Activated T-helper 2 cell treated with anti-CD3 and anti-CD28 coated beads, Interferon-gamma antibody, Interleukin-2, Interleukin-4, amounts not matched to agents 10 μg/mL and 5 μg/mL and 100 μg/mL, durations not matched to agents 14 hours and 24 hours and 36 hours (primary cell): ENCODE measurements around the gene TMEM204. TPM values are rescaled to one million over a fixed set of nuclear protein-coding genes. Genes with fewer than 3 reads are reported as not detected.
A peak's percentile ranks its signal among the peaks of the same experiment; 100 is the strongest.

Experiments
- DNase-seq: peaks from one replicate; pipeline ENCODE4 v3.0.0; 2021; ENCODE audit warnings: low spot score
- H3K27ac Mint-ChIP-seq: one replicate; pipeline ENCODE4 v1.8.0; 2021; ENCODE audit warnings: mixed read lengths
- H3K27me3 Mint-ChIP-seq: one replicate; pipeline ENCODE4 v1.8.0; 2021; ENCODE audit warnings: low read depth, mixed read lengths
- H3K36me3 Mint-ChIP-seq: one replicate; pipeline ENCODE4 v1.8.0; 2021; ENCODE audit warnings: low read depth, mixed read lengths
- H3K4me1 Mint-ChIP-seq: one replicate; pipeline ENCODE4 v1.8.0; 2021; ENCODE audit warnings: low read depth, mixed read lengths
- H3K4me3 Mint-ChIP-seq: one replicate; pipeline ENCODE4 v1.8.0; 2021; ENCODE audit warnings: low read depth, mild to moderate bottlenecking, moderate library complexity, mixed read lengths
- H3K9me3 Mint-ChIP-seq: one replicate; pipeline ENCODE4 v1.8.0; 2021; ENCODE audit warnings: mixed read lengths
- intact Hi-C: fragments of 100-400 bp; cut with micrococcal nuclease; formaldehyde crosslinking; loops from one replicate; pipeline ENCODE4 v1.15.1; 2023
- total RNA-seq: library from RNA; stranded (reverse); gene quantifications from 2 replicates; pipeline ENCODE4 v1.2.3, GENCODE V29; 2022

The TMEM204 gene
- total RNA-seq, 1 donor from 2014 or later, result 17.2 TPM

- Mint-ChIP-seq H3K36me3 (no peaks in the 10 kb centered on the region), H3K9me3 (no peaks in the 10 kb centered on the region), H3K27me3 (no peaks in the 10 kb centered on the region), H3K27ac (no peak overlapping the region), H3K4me3 (no peak overlapping the region), H3K4me1 (no peaks in the 10 kb centered on the region)
- no peak for DNase-seq
- intact Hi-C loops, result no loop called here
These were observed 34.5 kb downstream of the TMEM204 start for GRCh38 chr16:1567988-1568387.

- Mint-ChIP-seq H3K27me3 (no peaks in the 10 kb centered on the region), H3K27ac (no peak overlapping the region), H3K4me1 (no peaks in the 10 kb centered on the region), H3K36me3 (no peaks in the 10 kb centered on the region), H3K9me3 (no peaks in the 10 kb centered on the region), H3K4me3 (no peak overlapping the region)
- intact Hi-C loops, result no loop called here
- DNase-seq, result no peak
These were observed 37.7 kb downstream of the TMEM204 start for GRCh38 chr16:1571012-1571671.

- peak overlapping the region; percentile 28 for H3K27ac Mint-ChIP-seq
- no peaks in the 10 kb centered on the region for H3K9me3 Mint-ChIP-seq
- H3K4me3 Mint-ChIP-seq, result no peak overlapping the region
- H3K27me3 Mint-ChIP-seq, result no peaks in the 10 kb centered on the region
- no peak for DNase-seq
- no peaks in the 10 kb centered on the region for H3K4me1 Mint-ChIP-seq
- intact Hi-C loops, result no loop called here
- no peaks in the 10 kb centered on the region for H3K36me3 Mint-ChIP-seq
These were observed 39.2 kb downstream of the TMEM204 start for GRCh38 chr16:1572673-1573072.

- DNase-seq, result no peak
- H3K36me3 Mint-ChIP-seq, result no peaks in the 10 kb centered on the region
- no peaks in the 10 kb centered on the region for H3K9me3 Mint-ChIP-seq
- H3K4me3 Mint-ChIP-seq, result no peak overlapping the region
- no peaks in the 10 kb centered on the region for H3K27me3 Mint-ChIP-seq
- H3K27ac Mint-ChIP-seq, result no peak overlapping the region
- H3K4me1 Mint-ChIP-seq, result no peaks in the 10 kb centered on the region
- intact Hi-C loops, result no loop called here
These were observed 39.8 kb downstream of the TMEM204 start for GRCh38 chr16:1573301-1573700.

- DNase-seq, result no peak
- intact Hi-C loops, result no loop called here
These were observed 42.1 kb downstream of the TMEM204 start for GRCh38 chr16:1575578-1575977.

GRCh38 chr16:1579214-1579613 lies 45.7 kb downstream of the TMEM204 start:
- Mint-ChIP-seq H3K9me3 (no peaks in the 10 kb centered on the region), H3K27ac (no peak overlapping the region), H3K4me3 (no peak overlapping the region), H3K4me1 (no peaks in the 10 kb centered on the region), H3K27me3 (no peaks in the 10 kb centered on the region), H3K36me3 (no peaks in the 10 kb centered on the region)
- intact Hi-C loops, result no loop called here
- no peak for DNase-seq

More at GRCh38 chr16:1575578-1575977, 42.1 kb downstream of the TMEM204 start:
- Mint-ChIP-seq H3K9me3 (no peaks in the 10 kb centered on the region), H3K27ac (no peak overlapping the region), H3K27me3 (no peaks in the 10 kb centered on the region), H3K36me3 (no peaks in the 10 kb centered on the region), H3K4me1 (no peaks in the 10 kb centered on the region), H3K4me3 (no peak overlapping the region)

- DNase-seq, result no peak
- Mint-ChIP-seq H3K4me1 (no peaks in the 10 kb centered on the region), H3K36me3 (no peaks in the 10 kb centered on the region), H3K4me3 (no peak overlapping the region), H3K9me3 (no peaks in the 10 kb centered on the region), H3K27ac (no peak overlapping the region), H3K27me3 (no peaks in the 10 kb centered on the region)
- intact Hi-C loops, result no loop called here
These were observed 46.8 kb downstream of the TMEM204 start for GRCh38 chr16:1580256-1580655.

GRCh38 chr16:1580956-1581355 lies 47.5 kb downstream of the TMEM204 start:
- H3K27ac Mint-ChIP-seq, result no peak overlapping the region
- no peaks in the 10 kb centered on the region for H3K9me3 Mint-ChIP-seq
- H3K4me3 Mint-ChIP-seq, result no peak overlapping the region
- H3K4me1 Mint-ChIP-seq, result no peaks in the 10 kb centered on the region
- DNase-seq, result no peak
- no peaks in the 10 kb centered on the region for H3K36me3 Mint-ChIP-seq
- intact Hi-C loops, result no loop called here
- no peaks in the 10 kb centered on the region for H3K27me3 Mint-ChIP-seq

- Mint-ChIP-seq H3K4me3 (no peak overlapping the region), H3K4me1 (no peaks in the 10 kb centered on the region), H3K36me3 (no peaks in the 10 kb centered on the region), H3K9me3 (no peaks in the 10 kb centered on the region), H3K27ac (no peak overlapping the region), H3K27me3 (no peaks in the 10 kb centered on the region)
- intact Hi-C loops, result no loop called here
- DNase-seq, result no peak
These were observed 48.3 kb downstream of the TMEM204 start for GRCh38 chr16:1581804-1582203.

GRCh38 chr16:1583180-1583579 lies 49.7 kb downstream of the TMEM204 start:
- intact Hi-C loops, result no loop called here
- no peaks in the 10 kb centered on the region for H3K36me3 Mint-ChIP-seq
- H3K27ac Mint-ChIP-seq, result no peak overlapping the region
- H3K27me3 Mint-ChIP-seq, result no peaks in the 10 kb centered on the region
- H3K9me3 Mint-ChIP-seq, result no peaks in the 10 kb centered on the region
- no peaks in the 10 kb centered on the region for H3K4me1 Mint-ChIP-seq
- no peak for DNase-seq
- H3K4me3 Mint-ChIP-seq, result no peak overlapping the region

- Mint-ChIP-seq H3K4me3 (no peak overlapping the region), H3K27ac (no peak overlapping the region), H3K4me1 (no peaks in the 10 kb centered on the region), H3K9me3 (no peaks in the 10 kb centered on the region), H3K36me3 (no peaks in the 10 kb centered on the region), H3K27me3 (no peaks in the 10 kb centered on the region)
- intact Hi-C loops, result no loop called here
- no peak for DNase-seq
These were observed 51.5 kb downstream of the TMEM204 start for GRCh38 chr16:1584926-1585484.

GRCh38 chr16:1590366-1590765 lies 56.9 kb downstream of the TMEM204 start:
- Mint-ChIP-seq H3K4me1 (no peaks in the 10 kb centered on the region), H3K4me3 (no peak overlapping the region), H3K27me3 (no peaks in the 10 kb centered on the region), H3K27ac (no peak overlapping the region), H3K9me3 (no peaks in the 10 kb centered on the region), H3K36me3 (no peaks in the 10 kb centered on the region)
- intact Hi-C loops, result no loop called here
- DNase-seq, result no peak

- DNase-seq, result no peak
- Mint-ChIP-seq H3K4me1 (no peaks in the 10 kb centered on the region), H3K36me3 (no peaks in the 10 kb centered on the region), H3K9me3 (no peaks in the 10 kb centered on the region), H3K4me3 (no peak overlapping the region), H3K27me3 (no peaks in the 10 kb centered on the region), H3K27ac (no peak overlapping the region)
- intact Hi-C loops, result no loop called here
These were observed 57.7 kb downstream of the TMEM204 start for GRCh38 chr16:1590930-1591705.
